Effector memory CD4-positive, alpha-beta T cell (primary cell): ENCODE data around the gene CASP8.
"Not testable (repeated sequence)": the region's sequence is repeated elsewhere in the genome, so short reads cannot be mapped to it uniquely, and the experiment has no call there.

Experiments
- DNase-seq, 3 donors: peaks; one replicate each; pipeline ENCODE4 v3.0.0-alpha.2; 2020
- H3K27ac ChIP-seq: 2 replicates; pipeline ENCODE4 v1.7.0; 2013; ENCODE audit warnings: mild to moderate bottlenecking, low read length, moderate library complexity; ENCODE audit not compliant: insufficient read depth, poor library complexity, severe bottlenecking
- H3K27me3 ChIP-seq: replicated peaks from 2 replicates; pipeline ENCODE4 v1.7.0; 2013; ENCODE audit warnings: mild to moderate bottlenecking, low read length; ENCODE audit not compliant: insufficient read depth, control insufficient read depth, poor library complexity, severe bottlenecking
- H3K36me3 ChIP-seq: 2 replicates; pipeline ENCODE4 v1.7.0; 2013; ENCODE audit warnings: mild to moderate bottlenecking, low read length, moderate library complexity; ENCODE audit not compliant: control insufficient read depth, insufficient read depth
- H3K4me1 ChIP-seq: 2 replicates; pipeline ENCODE4 v1.7.0; 2013; ENCODE audit warnings: low read length, mild to moderate bottlenecking; ENCODE audit not compliant: control insufficient read depth, insufficient read depth, poor library complexity, severe bottlenecking
- H3K4me3 ChIP-seq: 2 replicates; pipeline ENCODE4 v1.7.0; 2013; ENCODE audit warnings: low read length, low read depth, mild to moderate bottlenecking; ENCODE audit not compliant: insufficient read depth, poor library complexity, severe bottlenecking
- H3K9me3 ChIP-seq: 2 replicates; pipeline ENCODE4 v1.7.0; 2013; ENCODE audit warnings: mild to moderate bottlenecking, low read length, moderate library complexity; ENCODE audit not compliant: control insufficient read depth

CASP8 gene

GRCh38 chr2:201231781-201232466 lies 28.4 kb upstream of the CASP8 start:
- Histone ChIP-seq H3K4me1 (peaks cover 21% of the 10 kb centered on the region), H3K27me3 (no peaks in the 10 kb centered on the region), H3K27ac (no peak overlapping the region)

GRCh38 chr2:201232467-201232815 lies 27.9 kb upstream of the CASP8 start:
- DNase-seq, result no peak
- Histone ChIP-seq H3K27me3 (no peaks in the 10 kb centered on the region), H3K9me3 (no peaks in the 10 kb centered on the region), H3K4me3 (peak overlapping the region; percentile 56), H3K27ac (no peak overlapping the region), H3K4me1 (peaks cover 22% of the 10 kb centered on the region), H3K36me3 (no peaks in the 10 kb centered on the region)

More at GRCh38 chr2:201231781-201232466, 28.4 kb upstream of the CASP8 start:
- H3K36me3 ChIP-seq, result no peaks in the 10 kb centered on the region
- no peak overlapping the region for H3K4me3 ChIP-seq
- DNase-seq, result peak; percentile 77 to 86 (median 81)
- H3K9me3 ChIP-seq, result no peaks in the 10 kb centered on the region

DNA sequence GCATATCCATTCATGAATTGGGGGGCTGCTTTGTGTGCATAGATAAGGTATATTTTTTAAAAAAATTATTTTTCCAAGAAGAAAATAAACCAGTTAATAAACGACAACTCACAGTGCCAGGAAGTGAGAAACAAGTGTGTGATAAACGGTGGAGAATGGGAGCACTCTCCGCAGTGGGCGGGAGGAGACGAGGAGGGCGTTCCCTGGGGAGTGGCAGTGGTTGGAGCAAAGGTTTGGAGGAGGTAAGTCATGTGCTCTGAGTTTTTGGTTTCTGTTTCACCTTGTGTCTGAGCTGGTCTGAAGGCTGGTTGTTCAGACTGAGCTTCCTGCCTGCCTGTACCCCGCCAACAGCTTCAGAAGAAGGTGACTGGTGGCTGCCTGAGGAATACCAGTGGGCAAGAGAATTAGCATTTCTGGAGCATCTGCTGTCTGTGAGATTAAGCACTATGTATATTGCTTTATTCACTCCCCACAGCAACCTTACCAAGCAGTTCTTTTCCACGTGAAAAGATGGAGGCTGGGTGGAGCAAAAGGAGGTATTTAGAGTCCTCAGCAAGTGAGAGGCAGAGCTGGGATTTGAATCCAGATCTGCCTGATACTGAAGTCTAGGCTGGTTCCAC lies 27.0 kb upstream of the CASP8 start:
- Histone ChIP-seq H3K36me3 (no peaks in the 10 kb centered on the region), H3K9me3 (no peaks in the 10 kb centered on the region), H3K27me3 (no peaks in the 10 kb centered on the region), H3K4me1 (peaks cover 30% of the 10 kb centered on the region), H3K4me3 (peak overlapping the region; percentile 56), H3K27ac (peak overlapping the region; percentile 82)
- peak; percentile 73 to 83 (median 80) for DNase-seq

DNA sequence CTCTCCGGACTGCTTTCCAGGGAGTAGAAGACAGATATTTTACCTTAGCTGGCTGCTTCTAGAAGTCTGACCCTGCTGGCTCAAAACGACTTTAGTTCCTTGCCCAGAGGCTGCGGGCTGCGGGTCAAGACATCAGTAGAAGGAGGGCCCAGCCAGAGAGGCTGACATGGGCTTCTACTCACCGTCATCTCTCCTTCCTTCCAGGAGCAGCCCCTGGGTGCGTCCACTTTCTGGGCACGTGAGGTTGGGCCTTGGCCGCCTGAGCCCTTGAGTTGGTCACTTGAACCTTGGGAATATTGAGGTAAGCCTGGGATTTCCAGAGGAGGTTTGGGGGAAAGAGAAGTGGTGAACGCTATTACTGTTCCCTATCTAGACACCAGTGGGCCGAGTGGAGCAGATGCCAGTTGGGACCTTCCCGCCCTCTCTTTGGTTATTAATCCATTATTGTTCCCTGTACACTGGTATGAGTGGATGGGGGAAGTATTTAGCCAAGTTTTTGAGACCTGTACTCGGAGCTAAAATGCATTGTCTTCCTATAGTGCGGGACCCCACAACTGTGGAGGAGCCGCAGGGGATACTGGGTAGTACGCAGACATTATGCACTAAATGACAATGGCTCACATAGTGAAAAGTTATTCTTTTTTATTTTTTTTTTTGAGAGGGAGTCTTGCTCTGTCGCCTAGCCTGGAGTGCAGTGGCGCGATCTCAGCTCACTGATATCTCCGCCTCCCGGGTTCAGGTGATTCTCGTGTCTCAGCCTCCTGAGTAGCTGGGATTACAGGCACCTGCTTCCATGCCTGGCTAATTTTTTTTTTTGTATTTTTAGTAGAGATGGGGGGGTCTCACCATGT lies 26.3 kb upstream of the CASP8 start:
- Histone ChIP-seq H3K27ac (peak overlapping the region; percentile 82), H3K4me3 (peak overlapping the region; percentile 56), H3K4me1 (peaks cover 30% of the 10 kb centered on the region), H3K9me3 (no peaks in the 10 kb centered on the region), H3K36me3 (no peaks in the 10 kb centered on the region), H3K27me3 (no peaks in the 10 kb centered on the region)
- DNase-seq, result no peak

DNA sequence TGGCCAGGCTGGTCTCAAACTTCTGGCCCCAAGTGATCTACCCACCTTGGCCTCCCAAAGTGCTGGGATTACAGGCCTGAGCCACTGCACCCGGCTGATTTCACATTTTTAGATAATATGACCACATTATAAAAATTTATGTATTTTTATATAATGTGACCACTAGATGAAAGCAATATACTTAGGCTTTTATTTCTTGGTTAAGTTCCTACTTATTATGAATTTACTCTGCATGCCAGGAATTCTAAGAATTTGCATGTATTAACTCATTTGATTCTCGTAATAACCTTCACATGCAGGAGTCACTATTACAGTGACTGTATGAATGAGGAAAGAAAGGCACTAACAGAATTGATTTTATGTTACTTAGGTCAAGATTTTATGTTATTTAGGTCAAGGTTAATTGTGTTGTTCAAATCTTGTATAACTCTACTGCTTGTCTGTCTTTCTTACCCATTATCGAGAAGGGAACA lies 25.6 kb upstream of the CASP8 start:
- Histone ChIP-seq H3K4me3 (peak overlapping the region; percentile 56), H3K27me3 (no peaks in the 10 kb centered on the region), H3K36me3 (no peaks in the 10 kb centered on the region), H3K27ac (peak overlapping the region; percentile 82), H3K4me1 (peaks cover 30% of the 10 kb centered on the region), H3K9me3 (no peaks in the 10 kb centered on the region)
- no peak for DNase-seq

DNA sequence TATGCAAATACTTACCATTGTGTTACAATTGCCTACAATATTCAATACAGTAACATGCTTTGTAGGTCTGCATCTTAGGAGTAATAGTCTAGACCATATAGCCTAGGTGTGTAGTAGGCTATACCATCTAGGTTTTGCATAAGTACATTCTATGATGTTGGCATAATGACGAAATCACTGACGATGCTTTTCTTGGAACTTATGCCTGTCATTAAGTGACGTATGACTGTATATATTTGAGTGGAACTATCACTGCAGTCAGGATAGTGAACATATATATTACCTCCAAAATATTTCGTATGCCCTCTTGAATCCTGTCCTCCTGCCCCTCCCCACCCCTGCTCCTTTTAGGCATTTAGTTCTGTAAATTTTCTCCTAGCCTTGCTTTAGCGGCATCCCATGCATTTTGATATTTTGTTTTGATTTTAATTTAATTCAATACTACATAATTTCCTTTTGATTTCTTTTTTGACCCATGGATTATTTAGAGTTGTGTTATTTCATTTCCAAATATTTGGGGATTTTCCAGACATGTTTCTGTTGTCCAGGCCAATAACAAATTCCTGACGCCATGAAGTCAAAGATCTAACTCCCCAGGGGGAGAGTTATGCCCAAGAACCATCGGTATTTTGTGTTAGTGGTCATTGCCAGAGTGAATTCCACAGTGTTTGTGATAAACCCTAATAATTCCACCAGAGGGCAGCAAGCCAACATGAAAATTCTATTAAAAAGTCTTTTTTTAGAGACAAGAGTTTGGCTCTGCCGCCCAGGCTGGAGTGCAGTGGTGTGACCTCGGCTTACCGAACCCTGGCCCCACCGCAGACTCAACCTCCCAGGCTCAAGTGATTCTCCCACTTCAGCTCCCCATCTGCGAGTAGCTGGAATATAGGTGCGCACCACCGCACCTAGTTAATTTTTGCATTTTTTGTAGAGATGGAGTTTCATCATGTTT lies 24.2 kb upstream of the CASP8 start:
- H3K27ac ChIP-seq, result peak overlapping the region; percentile 82

GRCh38 chr2:201237486-201238123 lies 22.7 kb upstream of the CASP8 start:
- Histone ChIP-seq H3K4me3 (no peak overlapping the region), H3K4me1 (peaks cover 21% of the 10 kb centered on the region), H3K9me3 (no peaks in the 10 kb centered on the region), H3K27me3 (no peaks in the 10 kb centered on the region), H3K36me3 (peaks cover 3% of the 10 kb centered on the region), H3K27ac (no peak overlapping the region)
- no peak for DNase-seq

More for the DNA sequence above, 24.2 kb upstream of the CASP8 start:
- H3K4me1 ChIP-seq, result peaks cover 30% of the 10 kb centered on the region
- no peaks in the 10 kb centered on the region for H3K36me3 ChIP-seq
- no peaks in the 10 kb centered on the region for H3K9me3 ChIP-seq
- peak overlapping the region; percentile 56 for H3K4me3 ChIP-seq
- no peaks in the 10 kb centered on the region for H3K27me3 ChIP-seq
- DNase-seq, result peak in 2 of 3 donors; percentile 28 to 33

- H3K36me3 ChIP-seq, DNase-seq, H3K9me3 ChIP-seq, H3K27me3 ChIP-seq, H3K27ac ChIP-seq, H3K4me3 ChIP-seq: not testable (repeated sequence)
- H3K4me1 ChIP-seq, result peaks cover 16% of the 10 kb centered on the region
These were observed 21.0 kb upstream of the CASP8 start for GRCh38 chr2:201239167-201239935.
